ENCODE results near the gene MZF1.
"Not testable (repeated sequence)": the region's sequence is repeated elsewhere in the genome, so short reads cannot be mapped to it uniquely, and the experiment has no call there.

The MZF1 gene

DNA sequence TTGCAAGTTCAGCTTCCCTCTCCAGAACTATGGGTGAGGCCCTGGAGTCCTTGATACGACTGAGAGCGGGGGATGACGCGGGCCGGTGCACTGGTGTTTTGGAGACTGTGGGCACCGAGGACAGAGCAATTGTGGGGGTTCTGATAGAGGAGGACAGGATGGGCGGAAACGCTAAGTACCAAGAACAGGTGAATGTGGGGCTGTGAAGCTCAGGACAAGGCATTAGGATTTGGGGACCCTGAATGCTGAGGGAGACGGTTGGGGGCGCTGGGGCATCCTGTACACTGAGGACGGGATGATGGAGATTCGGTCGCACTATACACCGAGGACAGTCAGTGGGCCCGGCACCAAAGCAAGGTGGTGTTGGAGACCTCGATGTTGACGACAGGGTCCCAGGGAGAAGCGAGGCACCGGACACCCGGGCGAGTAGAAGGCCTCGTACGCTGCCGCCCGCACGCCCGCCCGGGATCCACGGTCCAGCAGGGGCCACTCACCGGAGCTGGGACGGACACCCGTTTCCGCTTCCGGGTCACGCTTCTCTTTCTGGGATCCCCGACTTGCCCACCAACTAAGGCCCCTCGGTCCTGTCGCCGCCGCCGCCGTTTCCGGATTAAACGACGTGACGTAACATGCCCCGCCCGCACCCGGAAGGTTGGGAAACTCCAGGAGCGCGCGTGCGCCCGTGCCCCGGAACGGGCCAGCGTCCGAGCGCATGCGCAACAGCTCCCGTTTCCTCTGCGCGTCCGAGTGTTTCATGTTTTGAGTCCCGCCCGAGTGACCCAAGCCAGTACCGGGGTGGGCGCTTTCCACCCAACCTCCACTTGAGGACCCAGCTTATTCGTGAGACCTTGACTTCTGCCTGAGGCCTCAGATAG lies 18.4 kb downstream of the MZF1 start, which contains the start of gene CHMP2A:
Gene CHMP2A, minus strand, starts transcription at position 612 of the 875 bp plus-strand sequence. CDS start 893 bp downstream, outside the sequence.
- peak; percentile 98 for DNase-seq

- no peak for DNase-seq
These were observed 19.2 kb downstream of the MZF1 start for GRCh38 chr19:58553799-58554493.

GRCh38 chr19:58552655-58553054 lies 20.5 kb downstream of the MZF1 start:
- DNase-seq, result no peak

- DNase-seq, result no peak
These were observed 21.3 kb downstream of the MZF1 start for GRCh38 chr19:58551577-58552471.

- no peak for DNase-seq
These were observed 22.0 kb downstream of the MZF1 start for GRCh38 chr19:58551123-58551497.

- no peak for DNase-seq
These were observed 22.6 kb downstream of the MZF1 start for GRCh38 chr19:58550362-58551122.

DNA sequence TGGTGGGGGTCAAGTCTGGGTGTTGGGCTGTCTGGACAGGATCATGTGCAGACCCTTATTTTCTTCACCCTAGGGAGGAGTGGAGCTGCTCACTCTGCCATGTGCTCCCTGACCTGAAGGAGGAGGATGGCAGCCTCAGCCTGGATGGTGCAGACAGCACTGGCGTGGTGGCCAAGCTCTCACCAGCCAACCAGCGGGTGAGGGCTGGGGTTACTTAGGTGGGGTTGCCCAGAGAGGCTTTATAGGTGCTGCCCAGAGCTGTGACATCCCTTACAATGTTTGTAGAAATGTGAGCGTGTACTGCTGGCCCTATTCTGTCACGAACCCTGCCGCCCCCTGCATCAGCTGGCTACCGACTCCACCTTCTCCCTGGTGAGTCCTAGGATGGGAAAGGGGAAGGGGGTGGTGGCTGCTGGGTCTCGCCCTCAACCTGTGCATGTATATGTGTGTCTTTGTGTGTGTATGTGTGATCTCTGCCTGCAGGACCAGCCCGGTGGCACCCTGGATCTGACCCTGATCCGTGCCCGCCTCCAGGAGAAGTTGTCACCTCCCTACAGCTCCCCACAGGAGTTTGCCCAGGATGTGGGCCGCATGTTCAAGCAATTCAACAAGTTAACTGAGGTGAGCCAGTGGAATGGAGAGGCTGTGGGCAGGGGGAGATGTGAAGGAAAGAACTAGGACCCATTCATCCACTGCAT lies 23.3 kb downstream of the MZF1 start:
- no peak for DNase-seq

GRCh38 chr19:58548859-58549663 lies 24.1 kb downstream of the MZF1 start:
- DNase-seq, result no peak

GRCh38 chr19:58547323-58548312 lies 25.5 kb downstream of the MZF1 start:
- no peak for DNase-seq

DNA sequence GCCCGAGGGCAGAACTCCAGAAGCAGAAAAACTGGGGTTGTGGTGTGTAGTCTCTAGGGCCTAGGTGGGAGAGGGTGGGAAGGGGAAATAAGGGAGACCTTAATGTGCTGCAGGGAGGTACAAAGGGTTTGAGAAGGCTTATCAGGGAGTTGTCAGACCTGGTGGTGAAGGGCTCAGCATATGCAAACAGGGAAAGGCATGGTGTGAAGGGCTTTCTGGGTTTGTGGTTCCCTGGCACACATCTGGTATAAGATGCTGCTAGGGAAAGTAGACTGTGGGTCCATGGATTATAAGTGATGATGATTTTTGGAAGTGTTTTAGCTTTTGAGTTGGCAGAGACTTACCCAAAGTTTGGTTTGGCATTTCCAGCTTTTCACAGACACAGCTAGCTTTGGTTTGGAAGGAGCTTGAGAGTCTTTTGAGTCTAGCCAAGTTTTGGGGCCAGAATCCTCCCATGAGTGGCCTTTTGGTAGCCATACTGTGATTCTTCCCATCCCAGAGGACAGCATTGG lies 27.1 kb downstream of the MZF1 start:
- no peak for DNase-seq

DNA sequence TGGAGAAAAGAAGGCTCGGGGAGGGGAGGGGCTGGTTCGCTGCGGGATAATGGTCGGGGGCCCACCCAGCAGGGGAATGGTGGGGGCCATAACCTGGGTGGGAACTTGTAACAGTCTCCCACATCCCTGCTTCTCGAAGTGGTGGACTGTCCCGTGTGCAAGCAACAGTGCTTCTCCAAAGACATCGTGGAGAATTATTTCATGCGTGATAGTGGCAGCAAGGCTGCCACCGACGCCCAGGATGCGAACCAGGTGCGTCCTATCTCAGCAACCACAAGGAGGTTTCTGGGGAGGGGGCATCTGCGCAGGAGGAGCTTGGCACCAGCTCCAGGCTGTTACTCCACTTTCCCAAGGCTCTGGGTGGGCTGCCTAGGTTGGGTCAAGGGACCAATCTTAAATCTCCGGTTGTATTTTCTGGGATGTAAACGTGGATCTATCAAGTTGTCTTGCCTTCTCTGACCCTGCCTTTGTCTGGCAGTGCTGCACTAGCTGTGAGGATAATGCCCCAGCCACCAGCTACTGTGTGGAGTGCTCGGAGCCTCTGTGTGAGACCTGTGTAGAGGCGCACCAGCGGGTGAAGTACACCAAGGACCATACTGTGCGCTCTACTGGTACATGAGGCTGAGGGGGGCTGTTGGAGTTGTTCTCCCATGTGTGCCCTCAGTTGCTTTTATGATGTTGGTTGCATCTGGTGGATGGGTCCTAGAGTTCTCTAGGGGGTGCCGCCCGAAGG lies 27.7 kb downstream of the MZF1 start:
- DNase-seq, result no peak

DNA sequence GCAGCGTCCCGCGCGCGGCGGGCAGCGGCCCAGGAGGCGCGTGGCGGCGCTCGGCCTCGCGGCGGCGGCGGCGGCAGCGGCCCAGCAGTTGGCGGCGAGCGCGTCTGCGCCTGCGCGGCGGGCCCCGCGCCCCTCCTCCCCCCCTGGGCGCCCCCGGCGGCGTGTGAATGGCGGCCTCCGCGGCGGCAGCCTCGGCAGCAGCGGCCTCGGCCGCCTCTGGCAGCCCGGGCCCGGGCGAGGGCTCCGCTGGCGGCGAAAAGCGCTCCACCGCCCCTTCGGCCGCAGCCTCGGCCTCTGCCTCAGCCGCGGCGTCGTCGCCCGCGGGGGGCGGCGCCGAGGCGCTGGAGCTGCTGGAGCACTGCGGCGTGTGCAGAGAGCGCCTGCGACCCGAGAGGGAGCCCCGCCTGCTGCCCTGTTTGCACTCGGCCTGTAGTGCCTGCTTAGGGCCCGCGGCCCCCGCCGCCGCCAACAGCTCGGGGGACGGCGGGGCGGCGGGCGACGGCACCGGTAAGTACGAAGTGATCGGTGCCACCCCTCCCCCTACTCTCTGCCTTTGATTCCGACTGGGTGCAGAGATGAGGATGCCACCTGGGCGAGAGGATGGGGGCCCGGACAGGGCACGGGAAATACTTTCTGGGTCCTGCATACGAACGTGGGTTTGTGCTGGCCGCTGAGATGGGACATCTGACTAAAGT lies 28.4 kb downstream of the MZF1 start:
- DNase-seq, result no peak

DNA sequence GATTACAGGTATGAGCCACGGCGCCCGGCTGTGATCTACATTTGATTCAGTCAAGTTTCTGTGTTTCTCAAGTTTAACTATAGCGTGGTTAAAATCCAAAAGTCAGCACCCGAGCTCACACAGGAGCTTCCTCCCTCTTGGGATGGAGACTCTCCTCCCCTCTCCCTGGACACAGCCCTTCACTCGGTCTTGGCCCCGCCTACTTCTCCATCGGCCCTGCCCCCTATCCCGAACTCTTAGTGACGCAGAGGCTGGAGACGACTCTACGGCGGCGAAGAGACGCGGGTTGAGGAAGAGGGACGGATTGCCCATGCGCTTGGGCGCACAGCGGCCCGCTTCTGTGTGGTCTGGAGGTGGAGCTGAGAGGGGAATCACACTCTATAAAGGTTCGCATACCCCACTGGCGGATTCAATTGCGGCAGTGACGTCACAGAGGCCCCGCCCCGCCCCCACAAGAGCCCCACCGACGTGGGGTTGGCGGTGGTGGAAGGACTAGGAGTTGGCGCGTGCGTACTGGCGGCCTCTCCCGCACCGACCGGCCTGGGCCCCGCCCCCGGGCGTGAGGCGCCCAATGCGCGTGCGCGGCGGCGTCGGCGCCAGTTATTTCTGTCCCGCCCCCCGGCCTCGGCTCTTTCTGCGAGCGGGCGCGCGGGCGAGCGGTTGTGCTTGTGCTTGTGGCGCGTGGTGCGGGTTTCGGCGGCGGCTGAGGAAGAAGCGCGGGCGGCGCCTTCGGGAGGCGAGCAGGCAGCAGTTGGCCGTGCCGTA lies 29.1 kb downstream of the MZF1 start, which contains the start of gene TRIM28:
Gene TRIM28, plus strand, starts transcription at position 239 of the 765 bp plus-strand sequence. CDS start 694 bp downstream, outside the sequence.
- peak; percentile 100 for DNase-seq

- DNase-seq, result not testable (repeated sequence)
These were observed 30.3 kb downstream of the MZF1 start for GRCh38 chr19:58542641-58543372.

DNA sequence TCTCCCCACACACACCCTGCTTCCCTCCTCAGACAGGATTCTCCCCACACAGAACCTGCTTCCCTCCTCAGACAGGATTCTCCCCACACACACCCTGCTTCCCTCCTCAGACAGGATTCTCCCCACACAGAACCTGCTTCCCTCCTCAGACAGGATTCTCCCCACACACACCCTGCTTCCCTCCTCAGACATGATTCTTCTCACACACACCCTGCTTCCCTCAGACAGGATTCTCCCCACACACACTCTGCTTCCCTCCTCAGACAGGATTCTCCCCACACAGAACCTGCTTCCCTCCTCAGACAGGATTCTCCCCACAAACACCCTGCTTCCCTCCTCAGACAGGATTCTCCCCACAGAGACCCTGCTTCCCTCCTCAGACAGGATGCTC lies 34.0 kb downstream of the MZF1 start:
- DNase-seq, result not testable (repeated sequence)

Data from CD4-positive, alpha-beta T cell treated with Interleukin-4 for 1 hour (primary cell).